HG03139 (cell line): ENCODE data around the gene RHOV.

Experiments used
- ATAC-seq: cut with Tn5 transposase; IDR thresholded peaks from one replicate; pipeline ENCODE4 v1.9.1; 2021; ENCODE audit not compliant: unreplicated experiment

The RHOV gene

GRCh38 chr15:40904552-40905201 lies 30.6 kb upstream of the RHOV start:
- ATAC-seq, result no peak

DNA sequence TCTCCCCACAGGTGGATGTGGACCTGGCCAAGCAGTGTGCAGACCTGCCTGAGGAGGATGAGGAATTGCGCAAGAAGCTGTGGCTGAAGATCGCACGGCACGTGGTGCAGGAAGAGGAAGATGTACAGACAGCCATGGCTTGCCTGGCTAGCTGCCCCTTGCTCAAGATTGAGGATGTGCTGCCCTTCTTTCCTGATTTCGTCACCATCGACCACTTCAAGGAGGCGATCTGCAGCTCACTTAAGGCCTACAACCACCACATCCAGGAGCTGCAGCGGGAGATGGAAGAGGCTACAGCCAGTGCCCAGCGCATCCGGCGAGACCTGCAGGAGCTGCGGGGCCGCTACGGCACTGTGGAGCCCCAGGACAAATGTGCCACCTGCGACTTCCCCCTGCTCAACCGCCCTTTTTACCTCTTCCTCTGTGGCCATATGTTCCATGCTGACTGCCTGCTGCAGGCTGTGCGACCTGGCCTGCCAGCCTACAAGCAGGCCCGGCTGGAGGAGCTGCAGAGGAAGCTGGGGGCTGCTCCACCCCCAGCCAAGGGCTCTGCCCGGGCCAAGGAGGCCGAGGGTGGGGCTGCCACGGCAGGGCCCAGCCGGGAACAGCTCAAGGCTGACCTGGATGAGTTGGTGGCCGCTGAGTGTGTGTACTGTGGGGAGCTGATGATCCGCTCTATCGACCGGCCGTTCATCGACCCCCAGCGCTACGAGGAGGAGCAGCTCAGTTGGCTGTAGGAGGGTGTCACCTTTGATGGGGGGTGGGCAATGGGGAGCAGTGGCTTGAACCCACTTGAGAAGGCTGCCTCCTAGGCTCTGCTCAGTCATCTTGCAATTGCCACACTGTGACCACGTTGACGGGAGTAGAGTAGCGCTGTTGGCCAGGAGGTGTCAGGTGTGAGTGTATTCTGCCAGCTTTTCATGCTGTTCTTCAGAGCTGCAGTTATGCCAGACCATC lies 28.8 kb upstream of the RHOV start:
- ATAC-seq, result no peak

GRCh38 chr15:40901053-40901443 lies 27.0 kb upstream of the RHOV start:
- ATAC-seq, result no peak

GRCh38 chr15:40900256-40901052 lies 26.4 kb upstream of the RHOV start:
- no peak for ATAC-seq

DNA sequence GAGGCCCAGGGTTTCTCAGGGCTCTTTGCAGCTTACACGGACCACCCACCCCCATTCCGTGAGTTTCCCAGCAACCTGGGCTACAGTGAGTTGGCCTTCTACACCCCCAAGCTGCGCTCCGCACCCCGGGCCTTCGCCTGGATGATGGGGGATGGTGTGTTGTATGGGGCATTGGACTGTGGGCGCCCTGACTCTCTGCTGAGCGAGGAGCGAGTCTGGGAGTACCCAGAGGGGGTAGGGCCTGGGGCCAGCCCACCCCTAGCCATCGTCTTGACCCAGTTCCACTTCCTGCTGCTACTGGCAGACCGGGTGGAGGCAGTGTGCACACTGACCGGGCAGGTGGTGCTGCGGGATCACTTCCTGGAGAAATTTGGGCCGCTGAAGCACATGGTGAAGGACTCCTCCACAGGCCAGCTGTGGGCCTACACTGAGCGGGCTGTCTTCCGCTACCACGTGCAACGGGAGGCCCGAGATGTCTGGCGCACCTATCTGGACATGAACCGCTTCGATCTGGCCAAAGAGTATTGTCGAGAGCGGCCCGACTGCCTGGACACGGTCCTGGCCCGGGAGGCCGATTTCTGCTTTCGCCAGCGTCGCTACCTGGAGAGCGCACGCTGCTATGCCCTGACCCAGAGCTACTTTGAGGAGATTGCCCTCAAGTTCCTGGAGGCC lies 25.6 kb upstream of the RHOV start:
- no peak for ATAC-seq

GRCh38 chr15:40894681-40895448 lies 20.8 kb upstream of the RHOV start:
- no peak for ATAC-seq

DNA sequence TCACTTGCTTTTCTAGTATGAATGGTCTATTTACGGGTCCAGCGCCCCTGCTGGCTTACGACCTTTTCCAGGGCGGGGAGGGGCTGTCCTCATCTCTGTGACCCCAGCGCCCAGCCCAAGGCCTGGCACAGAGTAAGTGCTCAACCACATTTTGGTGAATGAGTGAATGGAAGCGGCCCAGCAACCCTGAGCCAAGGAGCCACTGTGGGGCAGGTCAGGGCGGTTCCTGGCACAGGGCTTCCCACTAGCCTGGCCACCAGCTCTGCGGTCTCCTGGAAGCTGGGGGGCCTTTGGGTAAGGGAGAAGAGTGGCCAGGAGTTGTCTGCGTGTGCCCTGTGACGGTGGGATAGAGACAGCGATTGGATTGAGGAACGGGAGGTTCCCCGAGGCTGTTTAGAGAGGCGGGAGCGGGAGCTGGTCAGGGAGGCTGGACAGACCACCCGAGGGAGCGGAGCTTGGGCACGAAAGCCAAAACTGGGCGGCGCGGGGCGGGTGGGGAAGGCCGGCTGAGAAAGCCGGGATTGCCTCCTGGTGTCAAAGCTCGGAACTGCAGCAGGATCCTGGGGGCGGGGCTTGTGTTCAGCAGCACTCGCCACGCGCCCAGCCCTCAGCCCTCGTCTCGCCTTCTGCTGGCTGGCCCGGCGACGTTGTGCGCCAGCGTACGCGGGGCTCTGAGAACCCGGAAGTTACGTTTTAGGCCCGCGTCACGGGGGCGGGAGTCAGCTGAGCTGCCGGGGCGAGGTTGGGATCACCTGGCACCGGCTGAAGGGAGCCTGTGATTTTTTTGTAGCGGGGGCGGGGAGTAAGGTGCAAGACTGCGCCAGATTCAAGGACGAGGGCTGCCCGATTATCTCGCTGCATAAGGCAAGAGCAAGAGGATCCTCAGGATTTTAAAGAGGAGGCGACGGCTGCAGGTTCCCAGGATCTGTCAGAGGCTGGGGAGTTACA lies 20.0 kb upstream of the RHOV start, which contains the start of gene VPS18:
VPS18 (plus strand) TSS at position 718 of the 948 bp plus-strand sequence. CDS start 319 bp downstream, outside the sequence.
- ATAC-seq, result peak; percentile 80

- no peak for ATAC-seq
These were observed 19.1 kb upstream of the RHOV start for GRCh38 chr15:40893019-40893670.

- no peak for ATAC-seq
These were observed 18.5 kb upstream of the RHOV start for GRCh38 chr15:40892447-40893012.

DNA sequence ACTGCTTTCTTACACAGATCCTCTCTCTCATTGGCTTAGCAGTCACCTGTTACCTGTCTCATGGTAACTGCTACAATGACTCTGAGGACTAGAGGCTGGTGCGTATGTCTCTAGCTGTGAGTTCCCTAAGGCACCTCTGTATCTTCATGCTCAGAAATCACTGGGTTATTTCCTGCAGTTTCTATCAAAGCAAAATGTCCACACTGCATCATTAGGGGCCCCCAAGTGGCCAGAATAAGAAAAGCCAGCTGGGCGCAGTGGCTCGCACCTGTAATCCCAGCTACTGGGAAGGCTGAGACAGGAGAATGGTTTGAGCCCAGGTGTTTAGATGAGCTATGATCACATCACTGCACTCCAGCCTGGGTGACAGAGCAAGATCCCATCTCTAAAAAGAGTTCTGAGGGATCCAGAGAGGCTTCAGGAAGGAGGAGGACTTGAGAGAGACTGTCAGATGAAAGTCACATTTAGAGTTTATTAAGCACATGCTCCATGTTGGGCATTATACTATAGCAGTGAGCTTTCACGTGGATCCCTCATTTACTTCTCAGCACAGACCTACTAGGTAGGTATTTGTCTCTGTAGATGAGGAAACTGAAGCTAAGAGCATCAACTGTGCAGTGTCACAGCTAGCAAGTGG lies 17.9 kb upstream of the RHOV start:
- ATAC-seq, result no peak

DNA sequence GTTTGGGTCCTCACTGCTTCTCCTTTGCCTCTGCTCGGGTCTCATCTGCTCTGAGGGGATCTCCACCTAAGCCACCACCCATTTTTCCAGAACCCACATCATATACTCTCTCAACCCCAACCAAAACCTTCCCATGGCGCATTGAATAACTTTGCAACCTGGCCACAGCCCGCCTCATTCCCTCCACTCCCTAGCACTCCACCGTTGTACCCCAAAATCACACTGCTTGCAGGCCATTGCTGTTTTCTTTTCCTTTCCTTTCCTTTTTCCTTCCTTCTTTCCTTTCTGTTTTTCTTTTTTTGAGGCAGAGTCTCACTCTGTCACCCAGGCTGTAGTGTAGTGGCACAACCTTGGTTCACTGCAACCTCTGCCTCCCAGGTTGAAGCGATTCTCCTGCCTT lies 17.1 kb upstream of the RHOV start:
- ATAC-seq, result no peak

DNA sequence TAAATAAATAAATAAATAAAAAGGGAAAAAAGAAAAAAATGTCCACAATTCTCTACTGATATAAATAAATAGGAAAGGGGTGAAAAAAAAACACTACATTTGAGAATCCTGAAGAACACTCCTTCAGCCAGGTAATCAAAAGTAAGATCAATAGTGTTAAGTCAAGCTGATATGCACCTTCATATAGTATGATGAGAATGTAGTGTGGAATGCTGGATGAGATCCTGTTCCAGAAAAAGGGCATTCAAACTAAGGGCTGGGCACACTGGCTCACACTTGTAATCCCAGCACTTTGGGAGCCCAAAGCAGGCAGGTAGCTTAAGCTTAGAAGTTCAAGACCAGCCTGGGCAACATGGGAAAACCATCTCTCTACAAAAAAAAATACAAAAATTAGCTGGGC lies 15.1 kb upstream of the RHOV start:
- no peak for ATAC-seq

DNA sequence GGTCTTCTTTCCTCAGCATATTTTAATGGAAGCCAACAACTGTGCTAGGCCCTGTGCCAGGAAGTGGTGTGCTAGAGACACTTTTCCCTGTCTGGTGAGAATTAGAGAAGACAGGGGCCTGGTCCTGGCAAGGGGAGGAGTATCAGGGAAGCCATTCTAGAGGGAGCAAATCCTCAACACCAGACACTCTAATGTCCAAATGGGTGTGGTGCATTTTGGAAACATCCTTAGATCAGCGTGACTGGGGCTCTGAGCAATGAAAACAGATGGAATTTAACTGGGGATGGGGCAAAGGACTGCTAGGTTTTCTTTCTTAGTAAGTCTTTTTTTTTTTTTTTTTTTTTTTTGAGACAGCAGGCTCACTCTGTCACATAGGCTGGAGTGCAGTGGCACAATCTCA lies 12.6 kb upstream of the RHOV start:
- ATAC-seq, result no peak

DNA sequence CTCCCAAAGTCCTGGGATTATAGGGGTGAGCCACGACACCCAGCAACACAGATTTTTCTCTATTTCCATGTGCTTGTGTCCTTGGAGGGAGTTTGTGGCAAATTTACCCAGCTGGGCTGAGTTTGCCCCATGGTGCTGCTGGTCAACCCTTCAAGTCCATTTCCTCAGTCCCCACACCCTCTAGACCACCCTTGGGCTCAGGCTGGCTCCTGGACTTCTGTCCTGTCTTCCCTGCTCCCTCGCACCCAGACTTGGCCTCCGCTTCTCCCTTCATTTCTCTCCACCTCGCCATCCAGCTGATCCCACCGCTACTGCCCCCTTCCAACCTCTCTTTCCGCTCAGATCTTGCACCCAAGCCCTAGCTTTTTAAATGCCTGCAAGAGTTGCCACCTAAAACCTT lies 7.3 kb upstream of the RHOV start:
- no peak for ATAC-seq

DNA sequence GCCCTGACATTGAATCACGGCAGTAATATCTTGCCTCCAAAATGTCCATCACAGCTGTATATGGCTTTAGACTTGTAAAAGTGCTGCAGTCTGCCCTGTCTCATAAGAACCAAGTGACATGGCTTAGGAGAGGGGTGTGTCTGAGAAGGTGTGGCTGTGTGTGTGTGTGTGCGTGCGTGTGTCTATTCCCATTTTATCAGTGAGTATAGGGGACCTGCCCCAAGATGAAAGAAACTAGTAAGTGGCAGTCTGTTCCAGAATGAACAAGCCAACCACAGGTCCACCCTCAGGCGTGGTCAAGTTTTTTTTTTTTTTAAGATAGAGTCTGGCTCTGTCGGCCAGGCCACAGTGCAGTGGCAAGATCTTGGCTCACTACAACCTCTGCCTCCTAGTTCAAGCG lies 5.6 kb upstream of the RHOV start:
- ATAC-seq, result no peak

DNA sequence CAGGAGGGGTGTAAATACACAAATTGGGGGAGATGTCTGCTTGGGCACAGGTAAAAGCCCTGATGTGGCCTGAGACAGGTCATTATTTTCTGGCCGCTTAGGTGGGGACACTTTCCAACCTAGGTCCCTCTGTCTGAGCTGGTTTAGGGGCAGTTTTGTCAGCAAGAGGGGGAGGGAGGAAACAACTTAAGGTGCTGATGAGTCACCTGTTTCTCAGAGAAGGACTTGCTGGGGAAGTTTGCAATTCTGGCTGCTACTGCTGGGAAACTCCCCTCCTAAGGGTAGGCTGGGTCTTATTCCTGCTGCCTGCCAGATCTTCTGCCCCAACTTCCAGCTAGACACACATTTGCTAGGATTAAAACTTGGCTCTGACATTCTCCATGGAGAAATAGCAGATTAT lies 4.8 kb upstream of the RHOV start:
- ATAC-seq, result no peak

DNA sequence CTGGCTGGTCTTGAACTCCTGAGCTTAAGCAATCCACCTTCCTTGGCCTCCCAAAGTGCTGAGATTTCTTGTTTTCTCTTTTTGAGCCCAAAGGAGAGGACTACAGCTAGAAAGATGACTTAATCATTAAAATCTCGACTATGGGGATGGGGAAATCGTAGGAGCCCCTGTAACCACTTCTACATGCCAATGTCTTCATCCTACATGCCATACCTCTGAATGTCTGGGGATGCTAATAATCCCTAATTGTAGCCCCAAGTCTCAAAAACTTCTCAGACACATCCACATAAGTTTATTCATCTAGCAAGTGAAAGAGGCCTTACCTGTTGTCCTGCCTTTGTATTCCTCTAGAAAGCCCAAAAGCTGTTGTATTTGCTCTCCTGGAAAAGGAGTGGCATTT lies 3.7 kb upstream of the RHOV start:
- ATAC-seq, result no peak
